GM04503 (cell line): ENCODE measurements around the gene KAZN.
A peak's percentile ranks its signal among the peaks of the same experiment; 100 is the strongest.

Experiments
- DNase-seq: peaks from one replicate; pipeline ENCODE4 v3.0.0-alpha.2; 2012; ENCODE audit warnings: low read depth

Gene KAZN

DNA sequence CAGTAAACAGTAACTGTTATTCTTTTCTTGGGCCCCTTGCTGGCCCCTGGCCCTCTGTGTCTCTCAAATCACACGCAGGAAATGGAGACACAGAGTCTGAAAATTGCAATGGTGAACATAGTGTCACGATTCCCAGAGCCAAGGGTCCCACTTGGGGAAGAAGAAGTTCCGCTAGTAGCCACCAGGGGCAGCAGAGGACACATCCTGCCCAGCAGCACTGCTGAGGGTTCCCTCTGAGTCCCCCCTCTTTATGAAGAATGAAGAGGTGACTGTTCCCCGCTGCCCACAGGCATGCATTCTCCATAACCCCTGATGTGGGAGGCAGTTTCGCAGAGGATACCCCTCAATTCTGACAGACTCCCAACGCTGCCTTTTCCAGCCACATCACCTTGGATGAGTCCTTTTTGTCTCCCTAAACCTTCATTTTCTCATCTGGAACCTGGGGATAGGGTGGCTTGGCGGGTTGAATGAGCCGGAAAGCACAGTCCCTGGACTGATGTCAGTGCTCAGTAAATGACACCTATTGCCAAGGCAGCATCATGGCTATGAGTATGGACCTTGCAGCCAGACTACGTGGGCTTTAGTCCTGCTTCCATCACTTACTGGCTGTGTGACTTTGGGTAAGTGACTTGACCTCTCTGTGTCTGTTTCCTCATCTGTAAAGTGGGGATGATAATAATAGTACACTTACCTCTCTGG, 317.0 kb downstream of the KAZN start:
- no peak for DNase-seq

DNA sequence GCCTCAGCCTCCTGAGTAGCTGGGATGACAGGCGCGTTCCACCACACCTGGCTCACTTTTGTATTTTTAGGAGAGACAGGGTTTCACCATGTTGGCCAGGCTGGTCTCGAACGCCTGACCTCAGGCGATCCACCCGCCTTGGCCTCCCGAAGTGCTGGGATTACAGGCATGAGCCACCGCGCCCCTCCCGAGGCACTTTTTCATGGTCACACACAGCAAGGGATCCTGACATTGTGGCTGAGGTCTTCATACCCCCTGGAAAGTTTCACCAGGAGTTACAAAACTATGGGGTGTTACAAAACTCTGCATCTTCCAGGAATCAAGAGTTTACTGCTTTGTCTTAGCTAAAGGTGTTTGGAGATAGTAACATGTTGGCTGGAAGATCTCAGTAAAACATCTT, 320.8 kb downstream of the KAZN start:
- DNase-seq, result no peak

DNA sequence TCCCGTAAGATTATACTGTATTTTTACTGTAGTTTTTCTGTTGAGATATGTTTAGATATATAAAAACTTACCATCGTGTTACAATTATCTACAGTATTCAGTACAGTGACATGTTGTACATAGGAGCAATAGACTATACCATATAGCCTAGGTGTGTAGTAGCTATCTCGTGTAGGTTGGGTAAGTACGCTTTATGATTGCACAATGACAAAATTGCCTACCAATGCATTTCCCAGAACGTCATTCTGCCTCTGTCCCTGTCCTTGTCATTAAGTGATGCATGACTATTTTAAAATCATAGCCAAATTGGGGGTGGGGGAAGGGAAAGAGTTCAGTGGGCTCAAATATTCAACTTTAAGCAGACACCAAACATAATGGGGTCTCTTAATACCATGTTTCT, 321.3 kb downstream of the KAZN start:
- DNase-seq, result no peak

DNA sequence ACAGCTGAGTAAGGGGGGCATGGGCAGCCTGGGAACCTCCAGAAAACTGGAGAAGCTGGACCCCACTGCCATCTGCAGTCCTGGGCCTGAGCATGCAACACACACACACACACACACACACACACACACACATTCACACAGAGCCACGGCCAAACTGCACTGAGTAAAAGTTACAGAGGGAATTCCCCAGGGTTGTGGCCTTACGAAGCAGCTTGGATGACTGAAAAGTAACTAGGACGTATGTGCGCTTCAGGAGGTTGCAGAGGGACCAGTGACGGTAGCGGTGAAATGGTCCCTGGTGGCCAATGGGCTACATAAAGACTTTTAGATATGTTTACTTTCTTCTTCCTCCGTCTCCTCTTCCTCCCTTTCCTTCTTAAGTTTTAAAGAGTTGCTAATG, 322.6 kb downstream of the KAZN start:
- DNase-seq, result no peak

DNA sequence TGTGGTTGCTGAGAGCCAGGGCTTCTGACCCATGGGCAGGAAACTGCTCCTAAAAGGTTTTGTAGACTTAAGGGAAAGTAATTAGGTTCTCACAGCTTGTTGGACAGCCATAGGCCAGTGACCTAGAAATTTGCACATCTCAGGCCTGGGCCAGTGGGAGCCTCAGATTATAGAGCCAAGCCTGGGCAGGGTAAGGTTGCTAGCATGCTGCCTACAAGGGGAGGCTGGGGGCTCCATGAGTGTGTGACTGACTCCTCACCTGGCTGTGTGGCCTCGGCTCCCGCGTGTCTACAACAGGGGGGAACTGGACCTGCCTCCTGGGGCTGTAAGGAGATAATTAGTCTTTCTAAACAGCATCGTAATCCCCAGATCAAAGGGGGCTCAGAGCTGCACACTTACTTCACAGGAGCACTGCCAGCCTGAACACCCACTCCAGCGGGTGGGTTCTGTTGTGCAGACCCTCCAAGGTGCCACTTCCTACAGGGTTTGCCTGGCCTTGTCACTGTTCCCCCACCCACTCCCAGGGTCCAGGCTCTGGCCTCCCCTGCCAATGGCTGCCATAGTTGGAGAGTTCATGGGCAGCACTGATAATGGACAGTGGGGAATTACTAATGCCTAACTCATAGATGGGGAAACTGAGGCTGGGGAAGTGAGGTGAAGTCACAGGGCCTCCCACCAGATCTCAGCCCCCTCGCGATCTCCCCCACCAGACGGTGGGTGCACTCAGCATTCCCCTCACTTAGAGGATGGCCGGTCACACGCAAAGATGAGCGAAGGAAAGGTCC, 324.6 kb downstream of the KAZN start:
- DNase-seq, result no peak

DNA sequence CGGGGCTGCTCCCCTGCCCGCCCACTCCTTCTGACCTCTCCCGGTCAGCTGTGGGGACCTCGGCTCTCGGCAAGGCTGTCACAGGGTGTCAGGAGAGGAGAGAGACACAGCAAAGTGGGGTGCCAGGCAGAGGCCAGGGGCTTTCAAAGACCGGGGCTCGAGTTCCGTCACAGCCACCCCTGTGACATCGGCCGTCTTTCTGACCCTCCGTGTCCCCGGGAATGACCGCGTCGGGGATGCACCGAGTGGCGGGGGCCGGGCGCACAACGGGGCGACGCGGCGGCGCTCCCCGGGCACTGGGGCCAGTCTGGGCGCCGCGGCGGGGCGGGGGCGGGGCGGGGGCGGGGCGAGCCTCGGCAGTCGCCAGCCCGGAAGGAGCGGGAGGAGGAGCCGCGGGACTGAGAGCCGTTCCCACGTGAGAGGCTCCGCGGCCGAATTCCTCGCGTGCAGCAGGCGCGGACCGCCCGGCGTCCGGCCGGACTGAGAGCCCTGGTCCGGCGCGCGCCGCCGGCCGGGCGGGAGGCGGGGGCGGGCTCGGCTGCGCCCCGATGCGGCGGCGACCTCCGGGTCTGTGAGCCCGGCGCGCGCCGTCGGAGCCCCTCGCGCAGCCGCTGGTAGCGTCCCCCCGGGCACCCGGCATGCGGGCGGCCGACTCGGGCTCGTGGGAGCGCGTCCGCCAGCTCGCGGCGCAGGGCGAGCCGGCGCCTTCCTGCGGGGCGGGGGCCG, 325.4 kb downstream of the KAZN start:
- no peak for DNase-seq

DNA sequence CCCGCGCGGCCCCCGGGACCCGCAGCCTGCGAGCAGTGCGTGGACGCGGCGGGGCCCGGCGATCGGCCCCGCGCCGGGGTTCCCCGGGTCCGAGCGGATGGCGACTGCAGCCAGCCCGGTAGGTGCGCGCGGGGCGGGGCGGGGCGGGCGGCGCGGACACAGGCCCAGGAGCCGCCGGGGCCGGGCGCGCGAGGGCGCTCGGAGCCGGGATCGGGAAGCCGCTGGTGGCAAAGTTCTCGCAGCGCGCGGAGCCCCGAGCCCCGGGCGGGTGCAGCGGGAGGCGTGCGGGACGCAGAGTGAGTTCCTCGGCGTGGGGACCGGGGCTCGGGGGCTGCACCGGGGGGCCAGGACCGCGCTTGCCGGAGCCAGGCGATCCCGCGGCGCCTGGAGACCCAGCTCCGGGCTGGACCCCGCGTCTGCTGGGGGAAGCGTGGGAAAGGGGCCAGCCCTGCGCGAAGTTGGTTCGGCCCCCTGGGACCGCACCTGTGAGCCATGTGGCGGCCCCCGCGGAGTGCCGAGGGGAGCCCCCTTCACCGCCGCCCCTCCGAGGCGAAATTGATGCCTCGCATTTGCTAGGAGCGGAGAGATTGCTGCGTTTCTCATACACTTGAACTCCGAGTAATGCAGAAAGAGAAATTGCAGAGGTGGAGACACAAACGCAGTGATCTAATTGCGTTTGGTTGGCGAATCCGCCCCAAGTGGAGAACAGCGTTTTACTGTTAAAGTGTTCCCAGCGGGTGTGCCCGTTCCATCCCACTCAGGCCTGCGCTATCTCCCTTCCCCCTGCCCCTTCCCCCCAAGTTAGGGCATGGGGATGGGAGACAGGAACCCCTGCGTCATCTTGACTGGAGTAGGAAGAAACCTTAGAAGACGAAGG, 326.2 kb downstream of the KAZN start:
- no peak for DNase-seq

DNA sequence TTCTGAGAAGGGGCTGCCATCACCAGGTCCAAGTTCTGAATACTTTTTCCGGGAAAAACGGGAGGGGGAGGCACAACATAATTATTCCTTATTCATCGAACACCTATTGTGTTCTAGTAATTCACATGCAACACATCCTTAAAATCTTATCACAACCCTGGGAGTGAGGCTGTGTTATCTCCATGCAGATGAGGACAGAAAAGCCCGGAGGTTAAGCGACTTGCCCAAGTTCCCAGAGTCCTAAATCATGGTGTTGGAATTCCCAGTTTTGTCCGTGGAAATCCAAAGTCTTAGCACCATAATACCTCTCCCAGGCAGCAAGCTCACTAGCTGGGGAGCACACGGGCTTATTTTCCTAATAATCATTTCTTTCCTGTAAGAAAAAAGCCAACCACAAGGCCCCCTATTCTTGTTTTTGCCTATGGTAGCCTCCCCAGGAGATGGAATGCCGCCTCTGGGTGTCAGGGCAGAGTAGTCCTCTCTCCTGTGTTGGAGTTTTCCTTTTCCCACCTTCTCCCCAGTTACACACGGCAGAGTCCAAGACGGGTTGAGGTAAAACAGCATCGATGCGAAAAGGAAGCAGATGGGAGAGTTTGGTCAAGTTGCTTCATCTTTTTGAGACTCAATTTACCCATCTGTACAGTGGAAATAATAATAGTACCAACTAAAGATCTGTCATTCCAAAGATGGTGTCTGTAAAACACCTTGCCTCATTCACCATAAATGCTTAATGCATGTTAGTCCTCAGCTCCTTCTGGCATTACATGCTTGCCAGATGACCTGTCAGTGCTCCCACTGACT, 327.1 kb downstream of the KAZN start:
- DNase-seq, result no peak

DNA sequence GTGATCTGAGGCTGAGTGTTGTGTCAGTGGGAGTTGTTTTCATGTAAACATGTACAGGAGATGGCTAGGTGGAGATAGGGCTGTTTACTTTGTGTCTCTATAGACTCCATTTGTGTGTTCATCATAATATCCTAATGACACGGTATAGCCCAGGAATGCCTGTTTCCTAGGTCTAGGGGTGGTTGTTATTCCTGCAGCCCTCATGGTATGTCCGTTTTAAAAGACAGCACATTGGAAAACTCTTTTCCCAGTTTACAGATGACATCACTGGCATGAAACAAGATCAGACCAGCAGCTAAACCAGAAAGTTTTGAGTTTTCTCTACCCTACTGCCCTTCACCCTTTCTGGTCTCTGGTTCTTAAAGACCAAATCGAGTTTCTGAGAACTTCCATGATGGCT, 327.7 kb downstream of the KAZN start:
- no peak for DNase-seq

DNA sequence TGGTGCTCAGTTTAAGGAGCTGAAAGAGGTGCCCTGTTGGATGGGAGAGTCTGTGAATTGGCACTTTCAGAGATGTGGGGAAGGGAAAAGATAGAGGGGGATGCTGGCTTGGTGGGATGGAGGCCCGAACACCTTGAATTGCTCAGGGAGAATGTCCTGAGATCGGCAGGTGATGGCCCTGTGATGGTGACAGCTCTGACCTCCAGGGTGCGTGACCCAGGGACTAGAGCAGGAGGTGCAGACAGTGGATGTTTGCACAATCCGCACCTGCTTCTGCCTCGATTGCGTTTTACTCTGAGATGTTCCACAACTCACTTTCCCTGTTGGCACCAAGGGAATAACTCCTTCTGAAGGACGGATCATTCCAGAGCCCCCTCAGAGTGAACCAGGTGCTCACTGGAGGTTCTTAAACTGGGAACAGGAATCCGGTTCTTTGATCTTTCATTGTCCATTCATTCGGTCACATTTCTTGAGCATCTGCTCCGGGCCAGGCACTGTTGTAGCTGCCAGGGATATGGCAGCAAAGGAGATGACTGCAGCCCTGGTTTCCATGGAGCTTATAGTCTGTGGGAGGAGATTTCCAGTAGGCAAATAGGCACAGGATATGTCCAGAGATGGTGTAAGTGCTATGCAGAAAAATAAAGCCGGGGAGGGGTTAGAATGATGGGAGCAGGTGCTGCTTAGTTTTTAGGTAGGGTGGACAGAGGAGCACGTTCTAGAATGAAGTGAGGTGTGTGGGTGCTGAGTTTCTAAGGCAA, 328.5 kb downstream of the KAZN start:
- no peak for DNase-seq

DNA sequence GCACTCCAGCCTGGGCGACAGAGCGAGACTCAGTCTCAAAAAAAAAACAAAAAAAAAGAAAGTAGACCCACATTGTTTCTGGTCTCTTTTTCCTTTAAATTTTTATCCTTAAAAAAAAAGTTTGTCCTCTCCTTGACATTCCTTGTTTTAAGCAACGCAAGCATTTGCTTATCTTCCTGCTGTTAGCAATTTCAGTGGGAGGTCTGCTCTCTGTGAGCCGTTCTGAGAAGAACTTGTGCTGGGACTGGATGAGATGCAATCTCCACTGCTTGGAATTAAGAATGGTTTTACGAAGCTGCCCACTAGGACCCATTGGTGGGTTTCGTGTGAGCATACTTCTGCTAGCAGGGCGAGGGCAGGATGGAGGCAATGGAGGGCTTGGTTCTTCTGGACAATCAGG, 329.9 kb downstream of the KAZN start:
- no peak for DNase-seq

DNA sequence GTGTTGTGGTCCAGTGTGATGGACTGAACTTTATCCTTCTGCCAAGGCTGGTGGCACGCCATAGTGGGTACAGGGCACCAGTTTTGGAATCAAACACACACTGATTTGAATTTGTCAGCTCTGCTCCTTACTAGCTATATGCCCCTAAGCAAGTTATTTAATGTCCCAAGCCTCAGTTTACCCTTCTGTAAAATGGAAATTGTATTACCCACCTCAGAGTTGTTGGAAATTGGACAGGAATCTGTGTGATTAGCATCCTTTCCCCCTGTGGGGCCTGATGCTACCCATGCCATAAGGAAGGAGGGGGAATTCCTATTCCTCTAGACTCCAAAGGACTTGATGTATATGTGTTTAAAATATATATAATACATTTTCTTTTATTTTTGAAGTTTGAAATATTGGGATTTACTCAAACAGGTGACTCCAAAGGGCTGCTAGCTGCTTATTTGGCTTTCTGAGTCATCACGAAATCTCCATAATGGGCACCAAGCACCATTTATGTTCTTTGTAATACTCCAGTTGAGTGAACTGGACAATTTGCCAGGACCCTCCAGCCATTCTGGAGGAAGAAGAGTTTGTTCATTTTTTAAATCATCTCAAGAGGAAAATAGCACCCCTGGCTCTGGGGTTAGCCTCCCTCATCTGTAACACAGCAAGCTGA, 330.5 kb downstream of the KAZN start:
- no peak for DNase-seq

DNA sequence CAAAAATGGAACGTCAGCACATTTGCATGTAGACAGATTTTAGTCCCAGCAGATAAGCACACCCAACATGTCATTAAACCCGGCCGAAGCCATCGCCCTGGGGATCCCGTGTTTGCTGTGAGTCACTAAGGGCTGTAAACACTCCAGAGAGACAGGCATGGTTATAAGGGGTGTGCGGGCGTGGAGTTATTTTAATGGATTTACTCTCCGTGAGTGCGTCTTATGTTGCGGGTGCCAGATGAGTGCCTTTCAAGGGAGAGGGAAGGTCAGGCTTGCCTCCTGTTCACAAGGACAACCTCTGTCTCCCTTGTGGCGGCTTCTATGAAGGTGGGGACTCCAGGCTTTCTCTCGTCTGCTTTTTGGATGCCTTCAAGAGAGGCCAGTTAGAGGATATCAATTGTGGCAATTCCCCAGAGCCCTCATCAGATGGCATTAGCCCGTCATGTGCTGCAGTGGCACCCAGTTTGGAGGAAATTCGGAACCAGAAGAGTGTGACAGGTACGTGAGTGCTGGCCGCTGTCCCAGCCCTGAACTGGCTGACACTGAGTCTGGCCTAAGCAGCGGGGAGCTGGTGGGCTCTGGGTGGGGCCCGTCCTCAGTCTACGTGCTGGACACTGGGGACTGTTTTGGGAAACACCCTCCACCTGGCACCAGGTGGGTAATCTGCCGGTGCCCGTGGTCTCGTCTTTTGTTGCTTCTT, 331.2 kb downstream of the KAZN start:
- DNase-seq, result peak; percentile 76

DNA sequence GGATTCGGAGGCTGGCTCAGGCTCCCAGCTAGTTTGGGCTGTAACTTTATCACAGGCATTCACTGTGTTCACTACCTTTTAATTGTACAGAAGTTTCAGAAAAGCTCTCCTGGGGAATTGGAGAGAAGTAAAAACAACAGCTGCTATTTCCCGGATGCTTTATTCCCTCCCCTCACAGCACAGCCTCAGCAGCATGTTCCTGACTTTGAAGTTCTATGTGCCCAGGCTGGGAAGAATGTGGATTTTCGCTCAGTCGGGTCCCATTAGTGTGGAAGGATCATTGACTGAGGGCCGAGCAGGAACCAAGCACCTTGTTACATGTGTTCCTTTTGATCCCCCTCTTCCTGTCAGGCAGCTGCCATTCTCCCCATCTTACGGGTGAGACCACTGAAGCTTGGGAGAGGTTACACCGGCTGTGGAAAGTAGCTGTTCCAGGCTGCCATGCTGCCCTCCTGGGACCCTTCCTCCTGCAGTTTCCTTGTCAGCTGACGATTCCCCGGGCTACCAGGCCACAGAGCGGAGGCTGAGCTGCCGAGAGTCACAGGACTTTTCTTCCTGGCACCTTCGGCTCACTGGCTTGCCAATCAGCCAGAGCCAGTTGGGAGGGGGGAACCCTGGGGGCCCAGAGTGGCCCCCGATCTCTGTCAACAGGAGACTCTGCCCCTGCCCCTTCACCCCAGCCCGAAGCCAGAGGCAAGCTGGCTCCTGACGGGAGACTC, 331.9 kb downstream of the KAZN start:
- no peak for DNase-seq

DNA sequence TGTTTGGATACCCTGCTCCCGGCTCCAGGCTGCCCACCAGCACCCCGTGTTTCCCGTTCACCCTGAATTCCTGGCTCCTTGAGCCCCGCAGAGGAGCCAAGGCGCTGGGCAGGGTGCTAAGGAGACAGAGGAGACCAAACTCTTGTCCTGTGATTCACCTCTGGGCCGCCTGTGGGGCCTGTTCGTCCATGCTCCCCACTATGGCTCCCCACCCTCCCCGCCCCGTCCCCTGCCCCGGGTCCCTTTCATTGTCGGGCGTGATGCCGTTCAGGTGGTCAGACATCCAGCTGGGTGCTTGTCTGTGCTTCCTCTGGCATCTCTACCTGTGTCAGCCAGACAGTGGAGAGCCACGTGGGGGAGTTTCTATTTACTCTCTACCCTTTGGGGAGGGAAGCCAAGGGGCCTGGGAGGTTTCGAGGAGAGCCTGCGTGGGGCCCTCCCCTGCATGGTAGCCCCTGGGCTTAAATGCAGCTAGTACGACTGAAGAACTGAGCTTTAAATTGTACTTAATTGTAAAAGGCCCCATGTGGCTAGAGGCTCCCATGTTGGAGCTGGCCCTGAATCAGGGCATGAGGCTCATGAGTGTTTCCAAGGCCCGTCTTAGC, 333.7 kb downstream of the KAZN start:
- DNase-seq, result no peak

DNA sequence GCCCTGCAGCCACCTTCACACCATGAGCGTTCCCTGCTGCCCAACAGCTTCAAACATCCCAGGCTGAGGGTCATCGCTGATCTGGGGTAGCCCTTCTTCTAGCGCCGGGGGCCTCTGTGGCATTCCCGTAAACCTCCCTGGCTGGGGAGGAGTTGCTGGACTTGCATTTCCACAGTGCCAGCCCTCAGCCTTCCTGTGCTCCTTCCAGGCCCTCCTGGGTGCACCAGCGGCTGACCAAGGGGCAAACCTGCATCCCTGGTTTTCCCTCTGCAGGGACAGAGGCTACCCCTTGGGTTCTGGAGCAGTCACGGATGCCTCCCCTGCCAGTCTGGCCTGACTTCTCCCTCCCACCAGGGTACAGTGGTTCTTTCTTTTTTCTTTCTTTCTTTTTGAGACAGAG, 336.4 kb downstream of the KAZN start:
- no peak for DNase-seq

DNA sequence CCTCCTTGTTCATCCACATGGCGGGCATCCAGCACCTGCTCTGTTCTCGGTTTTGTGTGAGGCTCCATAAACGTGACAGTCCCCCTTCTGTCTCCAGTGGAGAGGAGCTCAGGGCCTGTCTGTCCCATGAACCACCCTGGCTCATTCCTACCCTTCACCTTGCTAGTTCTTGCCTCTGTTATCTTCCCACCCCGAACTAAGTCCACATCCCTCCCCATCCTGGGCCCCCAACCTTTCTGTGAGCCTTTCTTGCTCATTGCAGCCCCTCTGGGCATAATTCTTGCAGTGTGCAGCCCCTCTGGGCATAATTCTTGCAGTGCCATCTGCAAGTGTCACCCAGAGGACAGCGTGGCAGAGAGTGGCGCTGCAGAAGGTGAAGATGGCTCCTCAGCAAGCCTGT, 338.3 kb downstream of the KAZN start:
- DNase-seq, result no peak

DNA sequence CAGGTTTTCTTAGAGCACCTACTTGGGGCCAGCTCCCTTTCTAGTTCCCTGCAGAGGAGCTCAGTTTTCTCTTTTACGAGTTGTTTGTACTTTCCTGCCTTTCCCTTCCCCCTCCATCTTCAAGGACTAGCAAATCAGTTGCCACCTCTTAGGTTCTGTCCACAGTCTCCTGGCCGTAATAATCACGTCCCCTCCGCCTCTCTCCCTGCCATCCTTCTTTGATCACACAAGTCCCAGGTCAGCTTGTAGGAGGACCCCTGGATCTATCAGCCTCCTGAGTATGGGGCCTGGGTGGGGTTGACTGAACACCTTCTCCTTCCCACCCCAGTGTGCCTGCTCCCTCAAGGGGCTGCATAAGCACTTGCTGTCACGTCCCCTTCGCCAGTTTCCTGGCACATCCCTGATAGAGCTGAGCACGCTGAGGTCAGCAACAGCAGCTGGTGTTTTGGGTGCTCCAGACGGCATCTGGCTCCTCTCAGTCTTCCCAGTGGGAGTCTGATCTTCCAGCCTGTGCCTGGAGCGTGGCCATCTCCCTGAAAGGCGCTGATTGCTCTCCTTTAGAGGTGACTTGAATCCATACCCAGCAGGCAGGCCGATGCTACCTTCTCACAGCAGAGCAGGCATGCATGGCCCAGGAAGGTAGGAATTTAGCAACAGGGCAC, 338.9 kb downstream of the KAZN start:
- no peak for DNase-seq
